Measurements from ENCODE around the gene CBX6. TPM values are rescaled to one million over a fixed set of nuclear protein-coding genes. Genes with fewer than 3 reads are reported as not detected.

The CBX6 gene
- total RNA-seq, 2 donors from 2014 or later = 28.0 to 57.0 TPM

- TF ChIP-seq, protein P1, sequence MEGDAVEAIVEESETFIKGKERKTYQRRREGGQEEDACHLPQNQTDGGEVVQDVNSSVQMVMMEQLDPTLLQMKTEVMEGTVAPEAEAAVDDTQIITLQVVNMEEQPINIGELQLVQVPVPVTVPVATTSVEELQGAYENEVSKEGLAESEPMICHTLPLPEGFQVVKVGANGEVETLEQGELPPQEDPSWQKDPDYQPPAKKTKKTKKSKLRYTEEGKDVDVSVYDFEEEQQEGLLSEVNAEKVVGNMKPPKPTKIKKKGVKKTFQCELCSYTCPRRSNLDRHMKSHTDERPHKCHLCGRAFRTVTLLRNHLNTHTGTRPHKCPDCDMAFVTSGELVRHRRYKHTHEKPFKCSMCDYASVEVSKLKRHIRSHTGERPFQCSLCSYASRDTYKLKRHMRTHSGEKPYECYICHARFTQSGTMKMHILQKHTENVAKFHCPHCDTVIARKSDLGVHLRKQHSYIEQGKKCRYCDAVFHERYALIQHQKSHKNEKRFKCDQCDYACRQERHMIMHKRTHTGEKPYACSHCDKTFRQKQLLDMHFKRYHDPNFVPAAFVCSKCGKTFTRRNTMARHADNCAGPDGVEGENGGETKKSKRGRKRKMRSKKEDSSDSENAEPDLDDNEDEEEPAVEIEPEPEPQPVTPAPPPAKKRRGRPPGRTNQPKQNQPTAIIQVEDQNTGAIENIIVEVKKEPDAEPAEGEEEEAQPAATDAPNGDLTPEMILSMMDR (IDR thresholded peaks at IDR 0.05) = no peak
- Histone ChIP-seq H3K27me3 (no peaks in the 10 kb centered on the region), H3K4me3 (no peak overlapping the region), H3K9me3 (no peaks in the 10 kb centered on the region), H3K4me1 (no peaks in the 10 kb centered on the region), H3K36me3 (no peaks in the 10 kb centered on the region), H3K27ac (no peak overlapping the region)
- no peak for DNase-seq (ENCODE audit: low spot score)
Measured at GRCh38 chr22:38890377-38890776, 18.4 kb upstream of the CBX6 start.

DNA sequence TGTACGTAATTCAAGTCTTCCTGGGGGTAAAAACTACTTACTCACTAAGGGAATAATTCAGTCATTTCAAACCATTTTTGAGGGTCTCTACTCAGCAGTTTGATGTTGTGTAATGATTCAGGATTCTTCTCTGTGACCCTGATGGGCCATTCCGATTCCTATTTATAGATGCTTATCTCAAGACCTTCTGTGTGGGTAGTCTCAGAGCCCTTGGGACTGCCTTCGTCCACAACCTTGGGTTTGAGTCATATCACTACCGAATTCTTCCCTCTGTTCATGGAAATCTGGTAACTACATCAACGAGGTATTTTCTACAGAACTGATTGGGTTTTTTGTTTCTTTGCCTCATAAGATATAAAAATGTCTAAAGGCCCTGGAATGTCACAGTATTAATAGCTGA lies 14.3 kb upstream of the CBX6 start:
- no peak overlapping the region for H3K4me3 ChIP-seq
- no peak overlapping the region for H3K27ac ChIP-seq
- peaks cover 0 to 20% of the 10 kb centered on the region in 2 donors for H3K4me1 ChIP-seq
- no peak for DNase-seq (ENCODE audit: low spot score)
- TF ChIP-seq, protein P1 (IDR thresholded peaks at IDR 0.05) = no peak
- H3K27me3 ChIP-seq = no peaks in the 10 kb centered on the region
- H3K36me3 ChIP-seq = no peaks in the 10 kb centered on the region
- H3K9me3 ChIP-seq = no peaks in the 10 kb centered on the region

DNA sequence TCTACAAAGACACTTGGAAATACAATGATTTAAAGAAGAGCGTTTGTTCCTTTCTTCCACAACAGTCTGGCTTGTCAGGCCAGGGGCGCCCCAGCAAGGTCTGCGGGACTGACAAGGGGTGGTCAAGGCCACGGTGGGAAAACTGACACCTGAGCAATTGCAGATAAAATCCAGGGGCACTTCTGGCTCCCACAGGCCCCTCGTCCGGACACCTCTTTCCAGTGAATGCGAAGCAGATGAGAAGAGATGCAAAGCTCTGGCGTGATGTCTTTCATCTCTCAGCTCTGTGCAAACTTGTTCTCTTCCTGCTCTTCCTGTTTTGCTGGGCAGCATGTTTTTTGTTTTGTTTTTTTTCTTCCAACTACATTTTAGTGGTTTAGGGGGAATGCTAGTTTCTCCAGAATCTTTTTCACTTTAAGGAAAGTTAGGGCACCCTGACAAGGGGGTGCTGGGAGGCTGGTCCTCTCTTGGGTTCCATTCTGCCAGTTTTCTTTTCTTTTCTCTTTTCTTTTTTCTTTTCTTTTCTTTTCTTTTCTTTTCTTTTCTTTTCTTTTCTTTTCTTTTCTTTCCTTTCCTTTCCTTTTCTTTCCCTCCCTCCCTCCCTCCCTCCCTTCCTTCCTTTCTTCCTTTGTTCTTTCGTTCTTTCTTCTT lies 11.1 kb upstream of the CBX6 start:
- TF ChIP-seq, protein P1 (IDR thresholded peaks at IDR 0.05) = no peak
- Histone ChIP-seq H3K4me1 (peaks cover 0 to 25% of the 10 kb centered on the region in 2 donors), H3K27me3 (no peaks in the 10 kb centered on the region), H3K4me3 (no peak overlapping the region), H3K9me3 (no peaks in the 10 kb centered on the region), H3K27ac (peak overlapping the region; percentile 75 to 93), H3K36me3 (no peaks in the 10 kb centered on the region)
- DNase-seq (ENCODE audit: low spot score) = no peak

GRCh38 chr22:38881997-38882879 lies 10.2 kb upstream of the CBX6 start:
- Histone ChIP-seq H3K27me3 (no peaks in the 10 kb centered on the region), H3K27ac (peak overlapping the region; percentile 75 to 93), H3K36me3 (no peaks in the 10 kb centered on the region), H3K4me3 (no peak overlapping the region), H3K9me3 (no peaks in the 10 kb centered on the region), H3K4me1 (peaks cover 0 to 25% of the 10 kb centered on the region in 2 donors)
- TF ChIP-seq, protein P1 (IDR thresholded peaks at IDR 0.05) = no peak
- no peak for DNase-seq (ENCODE audit: low spot score)

DNA sequence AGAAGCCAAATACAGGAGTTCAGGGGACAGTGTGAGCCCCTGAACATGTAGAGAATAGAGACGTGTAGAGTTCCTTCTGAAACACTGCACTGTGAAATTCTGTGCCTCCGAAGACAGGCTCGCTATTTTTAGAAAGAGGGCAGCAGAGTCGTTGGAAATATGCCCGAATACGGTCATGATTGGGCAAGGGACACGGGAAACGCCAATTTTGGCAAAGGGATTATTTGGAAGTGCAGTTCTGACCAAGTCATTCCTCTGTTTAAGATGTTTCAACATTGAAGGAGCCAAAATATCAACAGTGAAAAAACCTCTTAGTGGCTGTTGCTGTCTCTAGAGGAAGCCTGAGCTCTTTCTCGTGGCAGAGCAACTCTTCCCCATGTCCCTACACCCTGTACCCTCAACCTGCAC lies 9.5 kb upstream of the CBX6 start:
- H3K4me1 ChIP-seq = peaks cover 0 to 25% of the 10 kb centered on the region in 2 donors
- H3K27ac ChIP-seq = peak overlapping the region; percentile 75 to 93
- no peak overlapping the region for H3K4me3 ChIP-seq
- no peaks in the 10 kb centered on the region for H3K27me3 ChIP-seq
- DNase-seq (ENCODE audit: low spot score) = peak; percentile 90
- H3K9me3 ChIP-seq = no peaks in the 10 kb centered on the region
- no peaks in the 10 kb centered on the region for H3K36me3 ChIP-seq
- TF ChIP-seq, protein P1 (IDR thresholded peaks at IDR 0.05) = no peak

All from right atrium auricular region (tissue), 2 donors.